BLaER1 treated with 17β-estradiol and CSF1 and Interleukin-3, amounts not matched to agents 10 nM and 100 nM (cell line): Measurements from ENCODE around the gene SEMA5B.
A peak's percentile ranks its signal among the peaks of the same experiment; 100 is the strongest.

Source experiments
- H3K27ac ChIP-seq, 11 experiments: shearing (Covaris generic); formaldehyde crosslinking; 2 replicates each; pipeline ENCODE4 v1.8.1; 2022
- H3K27me3 ChIP-seq, 11 experiments: shearing (Covaris generic); formaldehyde crosslinking; 2 replicates each; pipeline ENCODE4 v1.8.1; 2022
- H3K36me3 ChIP-seq, 11 experiments: shearing (Covaris generic); formaldehyde crosslinking; 2 replicates each; pipeline ENCODE4 v1.8.1; 2022
- H3K4me1 ChIP-seq, 10 experiments: shearing (Covaris generic); formaldehyde crosslinking; 2 replicates each; pipeline ENCODE4 v1.8.1; 2022
- H3K4me2 ChIP-seq, 11 experiments: shearing (Covaris generic); formaldehyde crosslinking; 2 replicates each; pipeline ENCODE4 v1.8.1; 2022
- H3K4me3 ChIP-seq, 10 experiments: shearing (Covaris generic); formaldehyde crosslinking; 2 replicates each; pipeline ENCODE4 v1.8.1; 2022
- H3K9ac ChIP-seq, 11 experiments: shearing (Covaris generic); formaldehyde crosslinking; 2 replicates each; pipeline ENCODE4 v1.8.1; 2022
- H3K9me3 ChIP-seq, 11 experiments: shearing (Covaris generic); formaldehyde crosslinking; replicated peaks in 1 of 11; 2 replicates each; pipeline ENCODE4 v1.8.1; 2022
- H4K20me1 ChIP-seq, 11 experiments: shearing (Covaris generic); formaldehyde crosslinking; 2 replicates each; pipeline ENCODE4 v1.8.1; 2022
- Cebpa-rat ChIP-seq, 11 experiments: shearing (Covaris generic); IDR thresholded peaks; 2 replicates each; pipeline ENCODE4 v1.8.1; 2022

SEMA5B gene

GRCh38 chr3:123048480-123049237, 21.1 kb upstream of the SEMA5B start:
- no peaks in the 10 kb centered on the region for H4K20me1 ChIP-seq
- no peaks in the 10 kb centered on the region for H3K9me3 ChIP-seq
- no peaks in the 10 kb centered on the region for H3K27me3 ChIP-seq
- no peak for TF ChIP-seq Cebpa-rat (IDR thresholded peaks at IDR 0.05)
- peaks cover 11 to 26% (median 16%) of the 10 kb centered on the region in 10 experiments for H3K4me1 ChIP-seq
- H3K4me3 ChIP-seq, result no peak overlapping the region
- peak overlapping the region; percentile 69 to 81 (median 77) for H3K4me2 ChIP-seq
- peak overlapping the region in 6 of 11 experiments; percentile 13 to 35 (median 28); a peak in 11 of 22 replicates for H3K27ac ChIP-seq
- peak overlapping the region in 5 of 11 experiments; percentile 1 to 26 (median 11); a peak in 1 of 22 replicates for H3K9ac ChIP-seq
- no peaks in the 10 kb centered on the region for H3K36me3 ChIP-seq

GRCh38 chr3:123047062-123047319, 19.4 kb upstream of the SEMA5B start:
- Histone ChIP-seq H3K36me3 (no peaks in the 10 kb centered on the region), H3K27ac (no peak overlapping the region), H4K20me1 (no peaks in the 10 kb centered on the region), H3K27me3 (no peaks in the 10 kb centered on the region), H3K4me1 (peaks cover 11 to 26% (median 16%) of the 10 kb centered on the region in 10 experiments), H3K4me2 (no peak overlapping the region), H3K9ac (no peak overlapping the region), H3K9me3 (no peaks in the 10 kb centered on the region), H3K4me3 (no peak overlapping the region)
- TF ChIP-seq Cebpa-rat (IDR thresholded peaks at IDR 0.05), result no peak

GRCh38 chr3:123046262-123047061, 18.9 kb upstream of the SEMA5B start:
- no peak overlapping the region for H3K9ac ChIP-seq
- H3K27ac ChIP-seq, result no peak overlapping the region
- no peak overlapping the region for H3K4me3 ChIP-seq
- no peaks in the 10 kb centered on the region for H3K36me3 ChIP-seq
- no peak for TF ChIP-seq Cebpa-rat (IDR thresholded peaks at IDR 0.05)
- H3K4me2 ChIP-seq, result no peak overlapping the region
- H3K9me3 ChIP-seq, result no peaks in the 10 kb centered on the region
- H3K4me1 ChIP-seq, result peaks cover 11 to 24% (median 16%) of the 10 kb centered on the region in 10 experiments
- no peaks in the 10 kb centered on the region for H3K27me3 ChIP-seq
- no peaks in the 10 kb centered on the region for H4K20me1 ChIP-seq

- no peak overlapping the region for H3K4me3 ChIP-seq
- H3K27ac ChIP-seq, result no peak overlapping the region
- H3K9ac ChIP-seq, result no peak overlapping the region
- H3K36me3 ChIP-seq, result no peaks in the 10 kb centered on the region
- H3K9me3 ChIP-seq, result no peaks in the 10 kb centered on the region
- no peaks in the 10 kb centered on the region for H3K27me3 ChIP-seq
- peaks cover 11 to 17% (median 15%) of the 10 kb centered on the region in 10 experiments for H3K4me1 ChIP-seq
- H4K20me1 ChIP-seq, result no peaks in the 10 kb centered on the region
- TF ChIP-seq Cebpa-rat (IDR thresholded peaks at IDR 0.05), result no peak
- no peak overlapping the region for H3K4me2 ChIP-seq
Measured at GRCh38 chr3:123044981-123045763, 17.6 kb upstream of the SEMA5B start.

- Histone ChIP-seq H3K9me3 (no peaks in the 10 kb centered on the region), H3K36me3 (no peaks in the 10 kb centered on the region), H3K4me3 (no peak overlapping the region), H3K27me3 (no peaks in the 10 kb centered on the region), H3K4me2 (no peak overlapping the region), H3K4me1 (no peaks in the 10 kb centered on the region), H3K27ac (no peak overlapping the region), H4K20me1 (no peaks in the 10 kb centered on the region), H3K9ac (no peak overlapping the region)
- TF ChIP-seq Cebpa-rat (IDR thresholded peaks at IDR 0.05), result no peak
Measured at GRCh38 chr3:123042413-123042812, 14.8 kb upstream of the SEMA5B start.

GRCh38 chr3:123039178-123039577, 11.6 kb upstream of the SEMA5B start:
- Histone ChIP-seq H3K27ac (no peak overlapping the region), H3K4me3 (no peak overlapping the region), H3K9me3 (no peaks in the 10 kb centered on the region), H3K36me3 (no peaks in the 10 kb centered on the region), H3K4me1 (no peaks in the 10 kb centered on the region), H3K9ac (no peak overlapping the region), H4K20me1 (no peaks in the 10 kb centered on the region), H3K27me3 (peaks cover 0 to 3% (median 0%) of the 10 kb centered on the region in 11 experiments; a peak in 1 of 22 replicates), H3K4me2 (no peak overlapping the region)
- TF ChIP-seq Cebpa-rat (IDR thresholded peaks at IDR 0.05), result no peak

GRCh38 chr3:123038751-123039150, 11.2 kb upstream of the SEMA5B start:
- H3K9ac ChIP-seq, result no peak overlapping the region
- H3K4me2 ChIP-seq, result no peak overlapping the region
- no peak overlapping the region for H3K4me3 ChIP-seq
- peaks cover 0 to 3% (median 0%) of the 10 kb centered on the region in 11 experiments; a peak in 1 of 22 replicates for H3K27me3 ChIP-seq
- no peak for TF ChIP-seq Cebpa-rat (IDR thresholded peaks at IDR 0.05)
- H4K20me1 ChIP-seq, result no peaks in the 10 kb centered on the region
- H3K27ac ChIP-seq, result no peak overlapping the region
- H3K9me3 ChIP-seq, result no peaks in the 10 kb centered on the region
- H3K4me1 ChIP-seq, result no peaks in the 10 kb centered on the region
- no peaks in the 10 kb centered on the region for H3K36me3 ChIP-seq

GRCh38 chr3:123037015-123037375, 9.4 kb upstream of the SEMA5B start:
- H3K27ac ChIP-seq, result no peak overlapping the region
- H4K20me1 ChIP-seq, result no peaks in the 10 kb centered on the region; a peak in 1 of 22 replicates

GRCh38 chr3:123036352-123037014, 8.9 kb upstream of the SEMA5B start:
- H3K36me3 ChIP-seq, result no peaks in the 10 kb centered on the region
- H3K9ac ChIP-seq, result no peak overlapping the region
- no peak overlapping the region for H3K27ac ChIP-seq
- no peaks in the 10 kb centered on the region for H3K4me1 ChIP-seq
- peaks cover 0 to 8% (median 4%) of the 10 kb centered on the region in 11 experiments; a peak in 10 of 22 replicates for H3K27me3 ChIP-seq
- no peak overlapping the region for H3K4me2 ChIP-seq
- TF ChIP-seq Cebpa-rat (IDR thresholded peaks at IDR 0.05), result 0 out of 22 replicates have a peak, but pooled peaks of 1 of the 11 experiments have one; percentile 13
- H4K20me1 ChIP-seq, result no peaks in the 10 kb centered on the region; a peak in 1 of 22 replicates
- H3K4me3 ChIP-seq, result no peak overlapping the region
- H3K9me3 ChIP-seq, result no peaks in the 10 kb centered on the region

More at GRCh38 chr3:123037015-123037375, 9.4 kb upstream of the SEMA5B start:
- H3K27me3 ChIP-seq, result peaks cover 0 to 3% (median 0%) of the 10 kb centered on the region in 11 experiments; a peak in 3 of 22 replicates
- TF ChIP-seq Cebpa-rat (IDR thresholded peaks at IDR 0.05), result no peak
- H3K9ac ChIP-seq, result no peak overlapping the region
- no peaks in the 10 kb centered on the region for H3K36me3 ChIP-seq
- H3K4me2 ChIP-seq, result no peak overlapping the region
- no peaks in the 10 kb centered on the region for H3K4me1 ChIP-seq
- no peak overlapping the region for H3K4me3 ChIP-seq
- no peaks in the 10 kb centered on the region for H3K9me3 ChIP-seq
